Neural cell (in vitro differentiated cells): ENCODE results near the gene ZFP36L2. TPM values are rescaled to one million over a fixed set of nuclear protein-coding genes. Genes with fewer than 3 reads are reported as not detected.

ENCODE experiments used
- H2AFZ ChIP-seq: fragments of 200-600, 300-800 bp; sonication (generic), shearing (Covaris generic); 2 replicates; pipeline ENCODE4 v1.6.0; 2014; ENCODE audit warnings: low read depth, mild to moderate bottlenecking, antibody characterized with exemption, low read length, moderate library complexity
- H3F3A ChIP-seq: fragments of 200-600 bp; shearing (Covaris generic); 2 replicates; pipeline ENCODE4 v1.6.1; 2016; ENCODE audit warnings: mild to moderate bottlenecking, moderate library complexity, mixed read lengths, antibody characterized with exemption, low read length; ENCODE audit not compliant: insufficient read depth, poor library complexity, severe bottlenecking
- H3K27ac ChIP-seq: fragments of 200-600, 300-800 bp; sonication (generic), shearing (Covaris generic); 2 replicates; pipeline ENCODE4 v1.5.1; 2014; ENCODE audit warnings: mild to moderate bottlenecking, low read length, moderate library complexity
- H3K27me3 ChIP-seq: fragments of 300-800, 200-600 bp; sonication (generic), shearing (Covaris generic); 2 replicates; pipeline ENCODE4 v1.6.0; 2014; ENCODE audit warnings: mild to moderate bottlenecking, low read depth, low read length, moderate library complexity; ENCODE audit not compliant: insufficient read depth
- H3K36me3 ChIP-seq: fragments of 300-800, 200-600 bp; sonication (generic), shearing (Covaris generic); 2 replicates; pipeline ENCODE4 v1.5.1; 2014; ENCODE audit warnings: mild to moderate bottlenecking, antibody characterized with exemption, low read length, moderate library complexity; ENCODE audit not compliant: insufficient read depth
- H3K4me2 ChIP-seq: fragments of 300-800, 200-600 bp; sonication (generic), shearing (Covaris generic); 2 replicates; pipeline ENCODE4 v1.6.0; 2014; ENCODE audit warnings: mild to moderate bottlenecking, low read length
- H3K4me3 ChIP-seq: fragments of 300-800, 200-600 bp; sonication (generic), shearing (Covaris generic); 2 replicates; pipeline ENCODE4 v1.5.1; 2014; ENCODE audit warnings: mild to moderate bottlenecking, low read length, moderate library complexity
- H3K79me2 ChIP-seq: fragments of 200-600 bp; shearing (Covaris generic); replicated peaks from 2 replicates; pipeline ENCODE4 v1.6.0; 2014; ENCODE audit warnings: mild to moderate bottlenecking, low read length, moderate library complexity; ENCODE audit not compliant: insufficient read depth
- H3K9ac ChIP-seq: fragments of 300-800, 200-600 bp; sonication (generic), shearing (Covaris generic); 2 replicates; pipeline ENCODE4 v1.6.1; 2016; ENCODE audit warnings: mild to moderate bottlenecking, low read length, mixed read lengths
- H3K9me2 ChIP-seq: fragments of 200-600 bp; shearing (Covaris generic); 2 replicates; pipeline ENCODE4 v1.6.1; 2016; ENCODE audit warnings: mild to moderate bottlenecking, low read length, mixed read lengths; ENCODE audit not compliant: insufficient read depth
- H3K9me3 ChIP-seq: fragments of 200-600, 300-800 bp; sonication (generic), shearing (Covaris generic); 2 replicates; pipeline ENCODE4 v1.6.1; 2016; ENCODE audit warnings: mild to moderate bottlenecking, mixed run types, low read length, moderate library complexity, mixed read lengths
- H4K20me1 ChIP-seq: fragments of 200-600 bp; shearing (Covaris generic); 2 replicates; pipeline ENCODE4 v1.6.1; 2016; ENCODE audit warnings: mild to moderate bottlenecking, mixed run types; ENCODE audit not compliant: insufficient read depth
- EP300 ChIP-seq: fragments of 450-650 bp; conservative IDR thresholded peaks from 2 replicates; pipeline ENCODE4 v1.6.1; 2014; ENCODE audit warnings: antibody characterized with exemption, mild to moderate bottlenecking, moderate library complexity; ENCODE audit not compliant: poor library complexity, severe bottlenecking
- EZH2 ChIP-seq: fragments of 200-600, 300-800 bp; shearing (Covaris generic), sonication (generic); IDR thresholded peaks from 2 replicates; pipeline ENCODE4 v1.6.1; 2014; ENCODE audit warnings: antibody characterized with exemption, low read length, borderline replicate concordance, mild to moderate bottlenecking; ENCODE audit not compliant: insufficient read depth, poor library complexity, severe bottlenecking
- MXI1 ChIP-seq: fragments of 450-650 bp; conservative IDR thresholded peaks from 2 replicates; pipeline ENCODE4 v1.6.1; 2014; ENCODE audit warnings: antibody characterized with exemption, mild to moderate bottlenecking; ENCODE audit not compliant: poor library complexity, severe bottlenecking
- POLR2AphosphoS5 ChIP-seq: IDR thresholded peaks from 2 replicates; pipeline ENCODE4 v1.6.1; 2012
- RAD21 ChIP-seq: fragments of 450-650 bp; conservative IDR thresholded peaks from 2 replicates; pipeline ENCODE4 v1.6.1; 2014; ENCODE audit warnings: antibody characterized with exemption, mild to moderate bottlenecking, moderate library complexity
- REST ChIP-seq: IDR thresholded peaks from 2 replicates; pipeline ENCODE4 v1.6.1; 2012; ENCODE audit warnings: borderline replicate concordance
- SMC3 ChIP-seq: fragments of 450-650 bp; conservative IDR thresholded peaks from 2 replicates; pipeline ENCODE4 v1.6.1; 2014; ENCODE audit warnings: antibody characterized with exemption, mild to moderate bottlenecking, moderate library complexity; ENCODE audit not compliant: poor library complexity
- TAF1 ChIP-seq: IDR thresholded peaks from 2 replicates; pipeline ENCODE4 v1.6.1; 2012; ENCODE audit warnings: low read depth
- polyA plus RNA-seq: library from polyadenylated mRNA; depleted of rRNA; stranded (reverse); fragments of >200 nt; gene quantifications from 2 replicates; pipeline ENCODE4 v1.2.3, GENCODE V29; 2014
- TF ChIP-seq, protein P1 (sequence below): fragments of 450-650 bp; IDR thresholded peaks from 2 replicates; pipeline ENCODE4 v1.5.1; 2014; ENCODE audit warnings: antibody characterized with exemption, mild to moderate bottlenecking, moderate library complexity; ENCODE audit not compliant: poor library complexity, severe bottlenecking

Gene ZFP36L2
- polyA plus RNA-seq, 1 donor from 2014 or later = 0.33 TPM

- no peak overlapping the region for H3K4me3 ChIP-seq
- H3F3A ChIP-seq = no peaks in the 10 kb centered on the region
- H4K20me1 ChIP-seq = no peaks in the 10 kb centered on the region
- no peaks in the 10 kb centered on the region for H3K9me2 ChIP-seq
- no peaks in the 10 kb centered on the region for H3K27me3 ChIP-seq
- H3K9ac ChIP-seq = no peak overlapping the region
- H3K4me2 ChIP-seq = no peak overlapping the region
- TF ChIP-seq POLR2AphosphoS5 (no peak), EP300 (no peak), TAF1 (no peak), EZH2 (no peak), RAD21 (no peak), SMC3 (no peak), MXI1 (no peak), REST (no peak)
- TF ChIP-seq, protein P1, sequence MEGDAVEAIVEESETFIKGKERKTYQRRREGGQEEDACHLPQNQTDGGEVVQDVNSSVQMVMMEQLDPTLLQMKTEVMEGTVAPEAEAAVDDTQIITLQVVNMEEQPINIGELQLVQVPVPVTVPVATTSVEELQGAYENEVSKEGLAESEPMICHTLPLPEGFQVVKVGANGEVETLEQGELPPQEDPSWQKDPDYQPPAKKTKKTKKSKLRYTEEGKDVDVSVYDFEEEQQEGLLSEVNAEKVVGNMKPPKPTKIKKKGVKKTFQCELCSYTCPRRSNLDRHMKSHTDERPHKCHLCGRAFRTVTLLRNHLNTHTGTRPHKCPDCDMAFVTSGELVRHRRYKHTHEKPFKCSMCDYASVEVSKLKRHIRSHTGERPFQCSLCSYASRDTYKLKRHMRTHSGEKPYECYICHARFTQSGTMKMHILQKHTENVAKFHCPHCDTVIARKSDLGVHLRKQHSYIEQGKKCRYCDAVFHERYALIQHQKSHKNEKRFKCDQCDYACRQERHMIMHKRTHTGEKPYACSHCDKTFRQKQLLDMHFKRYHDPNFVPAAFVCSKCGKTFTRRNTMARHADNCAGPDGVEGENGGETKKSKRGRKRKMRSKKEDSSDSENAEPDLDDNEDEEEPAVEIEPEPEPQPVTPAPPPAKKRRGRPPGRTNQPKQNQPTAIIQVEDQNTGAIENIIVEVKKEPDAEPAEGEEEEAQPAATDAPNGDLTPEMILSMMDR = no peak
- no peaks in the 10 kb centered on the region for H3K79me2 ChIP-seq
- no peaks in the 10 kb centered on the region for H3K9me3 ChIP-seq
- H3K36me3 ChIP-seq = no peaks in the 10 kb centered on the region
- no peak overlapping the region for H3K27ac ChIP-seq
- no peak overlapping the region for H2AFZ ChIP-seq
These were observed 37.6 kb downstream of the ZFP36L2 start for GRCh38 chr2:43188561-43189386.

- Histone ChIP-seq H3K27me3 (no peaks in the 10 kb centered on the region), H3K9me3 (no peaks in the 10 kb centered on the region), H3K79me2 (no peaks in the 10 kb centered on the region), H4K20me1 (no peaks in the 10 kb centered on the region), H2AFZ (no peak overlapping the region), H3K9ac (no peak overlapping the region), H3K27ac (no peak overlapping the region), H3K4me2 (no peak overlapping the region), H3K9me2 (no peaks in the 10 kb centered on the region), H3F3A (no peaks in the 10 kb centered on the region), H3K4me3 (no peak overlapping the region), H3K36me3 (no peaks in the 10 kb centered on the region)
- TF ChIP-seq TAF1 = no peak
- no peak for TF ChIP-seq REST
- no peak for TF ChIP-seq POLR2AphosphoS5
- no peak for TF ChIP-seq EP300
- TF ChIP-seq, protein P1 = no peak
- no peak for TF ChIP-seq EZH2
- no peak for TF ChIP-seq SMC3
- TF ChIP-seq MXI1 = no peak
- TF ChIP-seq RAD21 = no peak
These were observed 39.6 kb downstream of the ZFP36L2 start for GRCh38 chr2:43186679-43187374.
